T-cell (primary cell): ENCODE measurements around the gene COA1. TPM values are rescaled to one million over a fixed set of nuclear protein-coding genes. Genes with fewer than 3 reads are reported as not detected.

Experiments used
- ATAC-seq, 4 experiments: fragments of 200-7000 bp in 3 of 4; fragments of 150-1000 bp in 1 of 4; cut with Tn5 transposase; replicated peaks in 1 of 4; 1 replicate in 3 of 4; 2 replicates in 1 of 4; pipeline ENCODE4 v1.10.0; 2021; ENCODE audit warnings: moderate library complexity in 3 of 4, mild to moderate bottlenecking in 2 of 4, moderate number of reproducible peaks in 1 of 4
- CTCF ChIA-PET, 2 donors: fragments of 300-600 bp; sonication (Branson Sonifier 250); formaldehyde crosslinking; loops; one replicate each; lab custom pipeline; 2022; ENCODE audit warnings: antibody characterized with exemption in 2 of 2; lab: Charles Lee
- POLR2A ChIA-PET, 2 donors: fragments of 300-600 bp; sonication (Branson Sonifier 250); formaldehyde crosslinking; loops; one replicate each; lab custom pipeline; 2022; ENCODE audit warnings: antibody characterized with exemption in 2 of 2; lab: Charles Lee
- DNase-seq, 35 experiments: peaks; one replicate each; pipeline versions ENCODE4 v3.0.0 to v3.0.0-alpha.2; 2013 to 2023
- H3K27ac ChIP-seq: one replicate; pipeline ENCODE4 v1.5.1; 2013; ENCODE audit warnings: low read length
- H3K27me3 ChIP-seq, 2 experiments: replicated peaks in 1 of 2; 1 replicate in 1 of 2; 2 replicates in 1 of 2; pipeline versions ENCODE4 v1.6.1 to v1.7.0; 2013; ENCODE audit warnings: low read length in 1 of 2, mixed read lengths in 1 of 2; ENCODE audit not compliant: control insufficient read depth in 2 of 2, insufficient read depth in 2 of 2; ENCODE audit errors: extremely low read depth in 1 of 2
- H3K36me3 ChIP-seq, 2 donors: 1 replicate in 1 of 2; 2 replicates in 1 of 2; pipeline versions ENCODE4 v1.6.1 to v1.7.0; 2013; ENCODE audit warnings: low read length in 1 of 2; ENCODE audit not compliant: control insufficient read depth in 2 of 2, insufficient read depth in 1 of 2; ENCODE audit errors: extremely low read depth in 1 of 2
- H3K4me1 ChIP-seq, 2 experiments: 1 replicate in 1 of 2; 2 replicates in 1 of 2; pipeline versions ENCODE4 v1.6.1 to v1.7.0; 2013; ENCODE audit warnings: low read length in 2 of 2, mixed read lengths in 1 of 2; ENCODE audit not compliant: insufficient read depth in 2 of 2, control insufficient read depth in 1 of 2; ENCODE audit errors: extremely low read depth in 1 of 2
- H3K4me3 ChIP-seq, 2 donors: 1 replicate in 1 of 2; 2 replicates in 1 of 2; pipeline versions ENCODE4 v1.5.1 to v1.7.0; 2013; ENCODE audit warnings: mild to moderate bottlenecking in 2 of 2, low read length in 1 of 2, moderate library complexity in 1 of 2; ENCODE audit not compliant: control insufficient read depth in 1 of 2; ENCODE audit errors: extremely low read depth in 1 of 2
- H3K9me3 ChIP-seq: 2 replicates; pipeline ENCODE4 v1.7.0; 2013
- H3K27ac Mint-ChIP-seq, 2 donors: one replicate each; pipeline ENCODE4 v1.8.0; 2020 to 2021; ENCODE audit warnings: mild to moderate bottlenecking in 2 of 2, mixed read lengths in 2 of 2
- H3K27me3 Mint-ChIP-seq, 2 donors: one replicate each; pipeline ENCODE4 v1.8.0; 2021 to 2022; ENCODE audit warnings: mixed read lengths in 2 of 2
- H3K36me3 Mint-ChIP-seq: one replicate; pipeline ENCODE4 v1.8.0; 2021; ENCODE audit warnings: mixed read lengths
- H3K4me1 Mint-ChIP-seq, 3 donors: one replicate each; pipeline ENCODE4 v1.8.0; 2020 to 2022; ENCODE audit warnings: mixed read lengths in 3 of 3, mild to moderate bottlenecking in 1 of 3
- H3K4me3 Mint-ChIP-seq, 3 donors: one replicate each; pipeline ENCODE4 v1.8.0; 2020 to 2022; ENCODE audit warnings: mild to moderate bottlenecking in 3 of 3, mixed read lengths in 3 of 3, moderate library complexity in 3 of 3
- H3K9me3 Mint-ChIP-seq, 3 donors: one replicate each; pipeline ENCODE4 v1.8.0; 2020 to 2022; ENCODE audit warnings: mixed read lengths in 3 of 3
- WGBS: methylation state at CpG from one replicate; pipeline ENCODE4 v1.1.5; 2013; ENCODE audit warnings: missing lambda C conversion rate; ENCODE audit not compliant: insufficient coverage; 5-methylcytosine and 5-hydroxymethylcytosine counted together
- total RNA-seq, 35 experiments: library from RNA in 6 of 35; stranded (reverse) in 6 of 35; fragments of 120-200 nt in 1 of 35; gene quantifications; one replicate each; pipeline versions ENCODE4 v1.2.1 to v1.2.4 and lab custom pipeline; 2013 to 2026

The COA1 gene
- total RNA-seq, 5 donors from 2014 or later (not counting 1 experiment from before 2014, with no cell fraction given), result 49.6 to 92.1 (median 67.8) TPM

DNA sequence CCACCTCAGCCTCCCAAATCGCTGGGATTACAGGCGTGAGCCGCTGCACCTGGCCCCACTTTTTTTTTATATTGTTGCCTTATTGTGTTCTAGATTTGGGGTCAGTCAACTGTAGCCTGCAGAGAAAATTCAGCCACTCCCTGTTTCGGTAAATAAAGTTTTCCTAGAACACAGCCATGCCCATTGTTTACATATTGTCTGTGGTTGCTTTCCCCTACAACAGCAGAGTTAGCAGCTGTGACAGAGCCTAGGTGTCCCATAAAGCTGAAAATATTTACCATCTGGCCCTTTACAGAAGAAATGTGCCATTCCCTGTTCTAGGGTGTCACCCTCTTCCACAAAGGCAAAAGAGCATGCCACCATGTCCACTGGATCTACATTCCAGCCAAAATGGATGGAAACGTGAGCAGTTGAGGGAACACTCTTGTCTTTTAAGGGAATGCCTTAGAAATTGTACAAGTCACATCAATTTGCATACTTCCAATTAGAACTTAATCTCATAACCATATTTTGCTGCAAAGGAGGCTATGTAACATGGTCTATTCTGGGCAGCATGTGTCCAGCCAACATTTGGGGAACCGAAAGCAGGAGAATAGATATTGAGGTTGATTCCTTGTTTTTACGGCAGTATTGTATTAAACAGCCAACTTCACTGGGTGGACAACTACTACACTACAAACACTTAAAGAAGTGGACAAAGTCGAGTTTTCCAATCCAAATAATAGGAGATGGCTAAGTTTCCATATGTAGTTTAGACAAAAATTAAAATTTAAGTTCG lies 18.2 kb upstream of the COA1 start:
- Mint-ChIP-seq H3K36me3 (no peaks in the 10 kb centered on the region), H3K27me3 (peaks cover 0 to 3% of the 10 kb centered on the region in 2 donors), H3K4me3 (no peak overlapping the region), H3K27ac (no peak overlapping the region), H3K4me1 (peaks cover 0 to 3% (median 0%) of the 10 kb centered on the region in 3 donors), H3K9me3 (no peaks in the 10 kb centered on the region)
- POLR2A ChIA-PET, result no interaction called here
- CTCF ChIA-PET, result interaction anchor here in 1 of 2 donors (0.6 kb wide), 1 partner anchor 880 kb away, joined by 3 read pairs; no protein-coding TSS in a partner anchor
- ATAC-seq (no peak), DNase-seq (no peak)
- Histone ChIP-seq H3K27ac (no peak overlapping the region), H3K4me3 (no peak overlapping the region), H3K4me1 (no peaks in the 10 kb centered on the region), H3K36me3 (no peaks in the 10 kb centered on the region), H3K9me3 (no peaks in the 10 kb centered on the region), H3K27me3 (peaks cover 0 to 6% of the 10 kb centered on the region in 2 experiments)
- 80% methylated on average over 1 of the region's 9 CpGs for WGBS

DNA sequence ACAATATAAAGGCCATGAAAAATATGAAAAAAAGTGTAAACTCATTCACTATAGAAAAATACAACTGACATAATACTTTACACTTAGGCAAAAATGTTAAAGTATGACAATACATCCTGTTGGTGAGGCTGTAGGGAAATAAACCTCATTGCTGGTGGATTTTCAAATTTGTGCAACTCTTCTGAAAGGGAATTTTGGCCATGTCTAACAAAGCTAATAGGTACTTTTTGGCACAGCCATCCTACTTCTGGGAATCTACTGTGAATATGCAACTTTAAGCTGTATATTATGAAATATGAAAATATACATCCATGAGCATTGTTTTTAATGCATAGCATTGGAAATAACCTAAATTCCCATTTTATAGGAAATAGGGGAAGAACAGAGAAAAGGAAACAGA lies 13.4 kb upstream of the COA1 start:
- Histone ChIP-seq H3K36me3 (no peaks in the 10 kb centered on the region), H3K4me1 (no peaks in the 10 kb centered on the region), H3K27ac (no peak overlapping the region), H3K9me3 (no peaks in the 10 kb centered on the region), H3K27me3 (no peaks in the 10 kb centered on the region), H3K4me3 (no peak overlapping the region)
- ATAC-seq, result no peak
- no peak for DNase-seq
- POLR2A ChIA-PET, result no interaction called here
- CTCF ChIA-PET, result no interaction called here
- no peaks in the 10 kb centered on the region for H3K9me3 Mint-ChIP-seq
- H3K27ac Mint-ChIP-seq, result no peak overlapping the region
- H3K4me3 Mint-ChIP-seq, result no peak overlapping the region
- H3K36me3 Mint-ChIP-seq, result no peaks in the 10 kb centered on the region
- H3K27me3 Mint-ChIP-seq, result peaks cover 0 to 3% of the 10 kb centered on the region in 2 donors
- no peaks in the 10 kb centered on the region for H3K4me1 Mint-ChIP-seq

DNA sequence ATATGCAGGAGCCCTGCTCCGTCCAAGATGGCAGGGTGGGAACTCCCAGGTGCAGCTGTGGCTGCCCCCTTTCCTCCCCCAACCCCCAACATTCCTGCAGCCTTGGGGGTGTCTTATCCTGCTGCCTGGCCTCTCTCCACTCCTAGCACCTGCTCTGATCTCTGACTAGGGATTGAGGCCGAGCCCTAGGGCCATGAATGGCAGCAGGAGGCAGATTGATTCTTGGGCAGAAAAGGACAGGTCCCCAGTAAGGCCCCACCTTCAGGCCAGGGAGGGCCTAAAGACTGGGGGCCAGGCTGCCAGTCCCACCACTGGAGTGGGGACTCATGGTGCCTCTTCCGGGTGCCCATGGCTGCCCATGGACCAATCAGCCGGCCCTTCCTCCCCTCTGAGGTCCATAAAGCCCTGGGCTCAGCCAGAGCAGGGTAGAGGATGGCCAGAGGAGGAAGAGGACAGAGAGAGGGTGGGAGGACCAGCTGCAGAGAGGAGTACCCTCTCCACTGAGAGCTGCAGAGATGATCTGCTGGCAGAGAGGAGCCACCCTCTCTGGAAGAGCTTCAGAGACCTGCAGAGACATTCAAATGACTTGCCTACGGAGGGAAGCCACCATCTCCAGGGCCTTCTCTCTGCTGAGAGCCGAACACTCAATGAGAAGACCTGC lies 8.3 kb upstream of the COA1 start:
- Mint-ChIP-seq H3K4me3 (no peak overlapping the region), H3K36me3 (no peaks in the 10 kb centered on the region), H3K9me3 (no peaks in the 10 kb centered on the region), H3K4me1 (peaks cover 0 to 2% (median 0%) of the 10 kb centered on the region in 3 donors), H3K27me3 (peaks cover 0 to 2% of the 10 kb centered on the region in 2 donors), H3K27ac (no peak overlapping the region)
- ChIA-PET POLR2A (interaction anchor here (0.5 to 0.6 kb wide), 3 partner anchors 27 to 155 kb away, joined by 3 to 7 read pairs (median 6); partner anchors contain the start of gene STK17A (in 1 of the 2)), CTCF (no interaction called here)
- H3K4me1 ChIP-seq, result no peaks in the 10 kb centered on the region
- H3K4me3 ChIP-seq, result no peak overlapping the region
- DNase-seq, result no peak
- ATAC-seq, result no peak
- no peak overlapping the region for H3K27ac ChIP-seq
- H3K27me3 ChIP-seq, result no peaks in the 10 kb centered on the region
- no peaks in the 10 kb centered on the region for H3K9me3 ChIP-seq
- WGBS, result 89% methylated on average over 3 of the region's 6 CpGs
- no peaks in the 10 kb centered on the region for H3K36me3 ChIP-seq

DNA sequence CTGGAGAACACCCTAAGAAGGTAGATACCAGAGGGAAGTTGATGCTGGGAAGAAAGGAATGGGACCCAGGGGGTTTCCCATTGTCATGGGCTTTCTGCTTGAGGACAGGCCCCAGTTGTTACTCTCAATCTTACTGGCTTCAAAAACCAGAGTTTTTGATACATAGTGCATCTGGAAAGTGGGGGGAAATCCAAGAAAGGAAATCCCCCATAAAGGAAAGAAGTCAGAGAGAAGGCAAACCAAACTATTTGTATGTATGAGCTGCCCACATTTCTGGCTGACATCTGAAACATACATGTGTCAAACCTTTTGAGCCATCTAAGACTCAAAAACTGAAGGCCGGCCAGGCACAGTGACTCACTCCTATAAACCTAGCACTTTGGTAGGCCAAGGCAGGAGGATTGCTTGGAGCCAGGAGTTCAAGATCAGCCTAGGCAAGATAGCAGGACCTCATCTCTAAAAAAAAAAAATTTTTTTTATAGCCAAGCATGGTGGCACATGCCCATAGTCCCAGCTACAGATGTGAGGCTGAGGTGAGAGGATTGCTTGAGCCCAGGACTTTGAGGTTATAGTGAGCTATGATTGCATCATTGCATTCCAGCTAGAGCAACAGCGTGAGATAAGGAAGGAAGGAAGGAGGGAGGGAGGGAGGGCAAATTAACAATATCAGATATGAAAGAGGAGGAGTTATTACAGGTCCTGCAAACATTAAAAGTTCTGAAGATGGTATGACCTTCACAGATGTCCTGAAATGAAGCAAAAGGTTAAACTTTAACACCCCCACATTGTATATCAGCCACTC lies 6.7 kb upstream of the COA1 start:
- Histone ChIP-seq H3K4me1 (no peaks in the 10 kb centered on the region), H3K27me3 (no peaks in the 10 kb centered on the region), H3K9me3 (no peaks in the 10 kb centered on the region), H3K27ac (no peak overlapping the region), H3K4me3 (no peak overlapping the region), H3K36me3 (no peaks in the 10 kb centered on the region)
- ChIA-PET CTCF (interaction anchor here (0.5 to 1.0 kb wide), 2 partner anchors 32 to 153 kb away, joined by 4 to 6 read pairs; no protein-coding TSS in a partner anchor), POLR2A (interaction anchor here (0.6 kb wide), 2 partner anchors 172 to 389 kb away, joined by 3 read pairs; no protein-coding TSS in a partner anchor)
- peak in 1 of 35 experiments; percentile 21 for DNase-seq
- no peaks in the 10 kb centered on the region for H3K36me3 Mint-ChIP-seq
- H3K9me3 Mint-ChIP-seq, result no peaks in the 10 kb centered on the region
- no peak overlapping the region for H3K4me3 Mint-ChIP-seq
- peaks cover 0 to 2% (median 0%) of the 10 kb centered on the region in 3 donors for H3K4me1 Mint-ChIP-seq
- peaks cover 0 to 2% of the 10 kb centered on the region in 2 donors for H3K27me3 Mint-ChIP-seq
- ATAC-seq, result peak in 1 of 4 experiments; percentile 24
- 60% methylated on average over 1 of the region's 2 CpGs for WGBS
- H3K27ac Mint-ChIP-seq, result no peak overlapping the region

DNA sequence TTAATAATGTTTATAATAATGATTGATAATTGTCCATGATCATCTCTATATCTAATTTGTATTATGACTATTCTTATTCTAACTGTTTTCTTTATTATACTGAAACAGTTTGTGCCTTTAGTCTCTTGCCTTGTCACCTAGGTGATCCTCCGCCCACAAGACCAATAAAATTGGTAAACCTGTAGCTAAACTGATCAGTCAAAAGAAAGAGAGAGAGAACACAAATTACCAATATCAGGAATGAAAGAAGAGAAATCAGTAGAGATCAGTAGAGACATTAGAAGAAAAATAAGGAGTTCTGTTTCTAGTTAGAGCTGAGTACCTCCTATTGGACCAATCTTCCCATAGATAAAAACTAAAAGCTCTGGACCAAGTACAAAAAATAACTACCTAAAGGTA lies 6.1 kb upstream of the COA1 start:
- Histone ChIP-seq H3K27me3 (no peaks in the 10 kb centered on the region), H3K4me1 (no peaks in the 10 kb centered on the region), H3K4me3 (no peak overlapping the region), H3K9me3 (no peaks in the 10 kb centered on the region), H3K36me3 (no peaks in the 10 kb centered on the region), H3K27ac (no peak overlapping the region)
- Mint-ChIP-seq H3K36me3 (no peaks in the 10 kb centered on the region), H3K27ac (no peak overlapping the region), H3K9me3 (no peaks in the 10 kb centered on the region), H3K4me1 (peaks cover 0 to 3% (median 0%) of the 10 kb centered on the region in 3 donors), H3K27me3 (peaks cover 0 to 2% of the 10 kb centered on the region in 2 donors), H3K4me3 (no peak overlapping the region)
- no peak for ATAC-seq
- WGBS, result no CpG with 5 or more reads among the region's 1 CpG
- ChIA-PET CTCF (interaction anchor here in 1 of 2 donors (1.0 kb wide), 1 partner anchor 33 kb away, joined by 4 read pairs; no protein-coding TSS in a partner anchor), POLR2A (no interaction called here)
- DNase-seq, result no peak
